Measurements from ENCODE around the gene CSRP3.

- TF ChIP-seq CTCF (IDR thresholded peaks at IDR 0.05; ENCODE audit: low read depth, low read length, missing input control): no peak
- no peak for TF ChIP-seq REST (IDR thresholded peaks at IDR 0.05)
- TF ChIP-seq ZBTB33 (IDR thresholded peaks at IDR 0.05): no peak
- no peak for TF ChIP-seq JUND (IDR thresholded peaks at IDR 0.05)
- no peak for TF ChIP-seq RAD21 (IDR thresholded peaks at IDR 0.05)
- no peak for TF ChIP-seq RXRA (IDR thresholded peaks at IDR 0.05)
- TF ChIP-seq TAF1 (conservative IDR thresholded peaks at IDR 0.05): no peak
- TF ChIP-seq YY1 (IDR thresholded peaks at IDR 0.05): no peak
- TF ChIP-seq ATF3 (IDR thresholded peaks at IDR 0.05): no peak
- TF ChIP-seq FOXA1 (IDR thresholded peaks at IDR 0.05): no peak
- TF ChIP-seq MAX (IDR thresholded peaks at IDR 0.05): no peak
Measured at GRCh38 chr11:19216021-19216420, 14.2 kb upstream of the CSRP3 start.

All from liver (tissue), 3 donors.